GM18498 (cell line): ENCODE results near the gene KIF16B.
A peak's percentile ranks its signal among the peaks of the same experiment; 100 is the strongest.

Experiments
- ATAC-seq: cut with Tn5 transposase; IDR thresholded peaks from one replicate; pipeline ENCODE4 v1.9.1; 2021; ENCODE audit warnings: mild to moderate bottlenecking, moderate library complexity; ENCODE audit not compliant: unreplicated experiment

The KIF16B gene

DNA sequence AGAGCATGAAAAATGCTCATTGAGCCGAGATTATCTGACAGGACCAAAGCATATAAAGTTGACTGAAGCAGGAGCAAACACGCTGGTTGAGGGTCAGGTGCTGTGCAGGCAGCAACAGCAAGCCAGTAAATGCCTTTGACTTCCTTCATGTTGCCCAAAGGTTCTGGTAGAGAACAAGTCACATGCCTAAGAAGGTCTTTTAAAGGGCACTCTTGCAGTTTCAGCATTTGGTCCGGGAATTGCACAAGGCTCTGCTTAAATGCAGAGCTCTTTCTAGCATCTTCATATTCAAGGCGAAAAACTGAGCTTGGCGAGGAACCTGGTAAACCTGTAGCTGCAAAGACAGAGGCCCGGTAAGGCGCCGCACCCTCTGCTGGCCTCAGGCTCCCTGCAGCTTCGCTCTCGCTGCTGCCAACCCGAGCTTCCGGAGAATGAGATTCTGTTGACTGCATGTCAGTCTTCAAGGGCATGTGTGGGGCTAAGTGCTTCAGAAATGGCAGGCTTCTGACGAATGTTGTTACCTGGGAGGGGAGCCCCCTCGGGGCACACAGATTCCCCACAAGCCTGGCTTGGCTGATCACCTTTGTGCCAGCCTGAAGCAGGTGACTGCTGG is 205.2 kb downstream of the KIF16B start:
- ATAC-seq, result no peak

DNA sequence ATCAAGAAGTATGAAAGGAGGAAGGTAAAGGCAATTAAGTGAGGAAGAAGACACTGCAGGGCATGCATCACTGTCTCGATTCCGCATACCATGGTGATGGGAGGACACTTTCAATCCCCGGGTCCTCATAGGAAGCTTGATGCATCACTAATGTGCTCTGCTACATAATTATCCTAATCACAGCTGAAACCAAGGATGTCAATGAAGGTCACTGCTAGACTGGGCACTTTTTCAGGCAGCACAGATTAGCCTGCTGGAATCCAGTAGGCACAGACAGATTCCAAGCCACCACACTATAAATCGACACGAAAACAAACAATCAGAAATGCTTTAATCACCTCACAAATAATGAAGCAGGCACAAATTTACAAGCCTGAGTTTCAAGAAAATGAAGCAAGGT is 206.7 kb downstream of the KIF16B start:
- ATAC-seq, result no peak

GRCh38 chr20:16364320-16364687 is 208.9 kb downstream of the KIF16B start:
- ATAC-seq, result no peak

DNA sequence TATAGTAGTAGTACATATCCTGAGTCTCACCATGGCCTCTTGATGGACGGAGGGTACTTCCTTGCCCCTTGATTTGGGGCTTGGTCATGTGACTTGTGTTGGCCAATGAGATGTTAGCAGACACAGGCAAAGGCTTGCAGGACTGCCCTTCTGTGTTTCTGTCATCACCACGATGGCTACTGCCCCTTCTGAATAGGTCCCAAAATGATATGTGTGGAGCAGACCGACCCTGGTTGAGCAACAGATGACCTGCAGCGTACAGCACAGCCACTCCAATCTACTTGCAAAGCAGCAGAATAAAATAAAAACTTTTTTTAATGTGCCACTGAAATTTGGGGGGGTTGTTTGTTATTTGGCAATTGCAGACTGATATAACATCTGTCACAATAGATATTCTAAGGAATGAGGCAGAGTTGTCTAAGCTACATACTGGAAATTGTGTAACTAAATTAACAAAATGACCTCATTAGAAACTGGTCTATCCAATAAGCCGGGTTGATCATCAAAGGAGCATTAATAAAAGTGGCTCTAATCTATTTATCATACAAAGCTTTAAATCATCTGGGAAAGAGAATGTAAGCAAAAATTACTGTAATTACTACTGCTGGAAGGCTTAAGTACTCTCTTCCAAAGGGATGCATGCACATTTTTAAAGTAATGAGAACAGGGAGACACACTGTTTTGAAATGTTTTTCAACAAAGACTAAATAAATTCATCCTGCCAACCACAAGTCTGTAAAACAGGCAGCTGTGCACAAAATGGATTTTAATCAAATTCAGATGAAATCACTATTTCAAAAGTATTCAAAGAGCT is 209.5 kb downstream of the KIF16B start:
- no peak for ATAC-seq

DNA sequence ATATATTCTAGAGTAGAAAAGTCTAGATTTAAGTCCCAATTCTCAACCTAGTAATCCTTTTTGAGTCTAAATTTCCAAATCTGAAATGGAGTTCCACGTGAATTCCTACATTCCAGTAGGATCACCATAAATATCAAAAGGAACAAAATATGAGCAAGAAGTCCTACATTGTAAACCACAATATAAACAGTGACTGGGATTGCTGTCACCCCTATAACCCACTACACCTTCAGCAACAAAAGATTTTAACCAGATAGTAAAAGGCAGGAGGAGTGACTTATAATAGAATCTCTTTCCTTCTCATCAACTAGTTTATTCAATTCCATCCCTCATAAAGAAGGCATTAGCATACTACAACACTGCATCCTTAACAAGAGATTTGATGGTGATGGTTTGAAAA is 210.6 kb downstream of the KIF16B start:
- no peak for ATAC-seq

DNA sequence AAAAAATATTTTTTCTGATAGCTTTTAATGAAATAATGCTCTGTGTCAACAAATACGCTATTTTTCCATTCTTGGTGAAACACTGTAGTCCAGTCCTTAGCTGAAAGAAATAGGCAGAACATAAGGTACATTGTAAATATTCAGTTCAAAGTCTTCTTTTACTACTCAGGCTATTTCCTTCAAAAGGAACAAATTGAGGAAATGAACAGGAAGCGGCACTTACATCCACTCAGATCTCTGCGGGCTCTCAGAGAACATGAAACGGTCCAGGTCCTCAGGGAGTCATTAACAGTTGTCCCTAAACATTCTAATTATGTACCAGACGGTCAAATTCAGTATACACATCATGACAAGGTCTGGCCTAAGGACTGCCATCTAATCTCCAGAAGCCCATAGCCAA is 212.6 kb downstream of the KIF16B start:
- no peak for ATAC-seq

GRCh38 chr20:16353417-16353781 is 219.8 kb downstream of the KIF16B start:
- ATAC-seq, result no peak

DNA sequence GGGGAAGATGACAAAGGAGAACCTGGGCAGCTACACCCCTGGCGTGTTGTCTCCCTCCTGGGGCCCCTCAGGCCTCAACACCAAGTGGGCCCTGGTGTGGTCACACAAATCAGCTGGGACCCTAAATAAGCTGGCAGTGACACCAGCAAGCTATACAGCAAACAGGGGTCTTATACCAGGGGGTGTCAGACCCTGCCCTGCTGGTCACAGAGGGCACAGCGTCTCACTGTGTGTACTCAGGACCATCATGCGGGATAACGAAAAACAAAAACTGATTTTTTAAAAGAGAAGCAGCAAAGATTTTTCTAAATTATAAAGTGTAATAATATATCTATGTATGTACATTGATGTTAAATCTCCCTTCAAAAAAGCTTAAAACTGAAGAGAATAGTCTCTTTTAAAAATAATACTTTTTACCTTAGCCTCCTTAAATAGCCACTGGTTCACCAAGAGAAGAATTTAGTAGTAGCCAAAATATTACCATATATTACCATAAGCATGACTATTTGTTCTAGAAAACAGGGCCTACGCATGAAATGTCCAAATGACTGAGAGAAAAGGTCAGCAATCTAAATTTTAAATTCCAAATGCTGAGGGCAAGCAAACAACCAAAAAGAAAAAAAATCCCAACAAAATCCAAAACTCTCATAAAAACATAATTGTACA is 220.4 kb downstream of the KIF16B start:
- no peak for ATAC-seq

GRCh38 chr20:16352321-16352720 is 220.9 kb downstream of the KIF16B start:
- no peak for ATAC-seq

GRCh38 chr20:16351415-16351814 is 221.8 kb downstream of the KIF16B start:
- ATAC-seq, result no peak

DNA sequence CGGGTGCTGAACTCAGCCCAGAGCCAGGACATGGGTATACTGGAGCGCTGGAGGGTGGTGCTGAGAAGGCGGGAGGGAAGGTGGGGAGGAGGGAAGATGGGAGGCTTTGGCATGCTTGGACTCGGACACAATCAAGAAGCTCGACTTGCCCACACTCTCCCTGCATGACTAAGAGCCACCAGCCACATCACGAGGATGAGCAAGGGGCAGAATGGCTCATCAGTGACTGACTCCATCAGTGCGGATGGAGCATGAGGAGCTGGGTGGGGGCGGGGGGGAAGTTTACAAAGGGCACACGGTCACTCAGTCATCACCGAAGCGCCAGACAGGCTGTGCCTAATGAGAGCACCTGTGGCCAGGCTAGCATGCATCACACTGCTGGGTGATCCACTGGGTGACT is 222.8 kb downstream of the KIF16B start:
- ATAC-seq, result no peak

GRCh38 chr20:16349523-16350260 is 223.6 kb downstream of the KIF16B start:
- ATAC-seq, result no peak

DNA sequence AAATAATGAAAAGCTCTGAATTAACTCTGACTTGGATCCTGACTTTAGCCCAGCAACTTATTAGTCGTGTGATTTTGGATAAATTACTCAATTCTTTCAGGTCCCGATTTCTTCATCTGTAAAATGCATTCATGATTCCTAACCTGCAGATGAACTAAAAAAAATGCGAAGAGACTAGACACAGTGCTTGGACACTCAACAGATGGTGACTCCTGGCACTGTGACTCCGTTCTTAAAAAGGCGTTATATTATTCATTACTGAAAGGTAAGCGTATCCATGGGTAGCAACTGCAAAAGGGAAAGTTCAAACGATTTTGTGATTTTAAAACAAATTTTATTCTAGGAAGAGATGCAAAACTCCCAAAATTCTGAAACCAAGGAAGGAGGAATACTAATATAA is 226.3 kb downstream of the KIF16B start:
- no peak for ATAC-seq

DNA sequence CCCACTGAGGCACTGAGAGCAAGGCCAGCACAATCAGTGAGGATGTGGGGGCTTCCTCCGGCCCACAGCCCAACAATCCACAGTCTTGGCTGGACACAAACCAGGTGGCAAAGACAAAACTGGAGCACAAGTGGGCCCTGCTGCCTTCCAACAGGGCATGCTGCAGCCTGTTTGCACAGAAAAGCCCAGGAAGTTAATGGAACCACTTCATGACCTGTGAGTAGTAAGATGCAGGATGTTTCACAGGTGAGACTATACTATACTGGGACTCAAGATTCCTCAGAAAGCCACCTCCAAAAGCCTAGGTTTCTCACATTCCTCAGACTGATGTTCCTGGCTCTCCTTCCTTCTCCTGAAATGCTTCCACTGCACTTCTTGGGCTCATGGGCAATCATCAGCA is 235.5 kb downstream of the KIF16B start:
- no peak for ATAC-seq

DNA sequence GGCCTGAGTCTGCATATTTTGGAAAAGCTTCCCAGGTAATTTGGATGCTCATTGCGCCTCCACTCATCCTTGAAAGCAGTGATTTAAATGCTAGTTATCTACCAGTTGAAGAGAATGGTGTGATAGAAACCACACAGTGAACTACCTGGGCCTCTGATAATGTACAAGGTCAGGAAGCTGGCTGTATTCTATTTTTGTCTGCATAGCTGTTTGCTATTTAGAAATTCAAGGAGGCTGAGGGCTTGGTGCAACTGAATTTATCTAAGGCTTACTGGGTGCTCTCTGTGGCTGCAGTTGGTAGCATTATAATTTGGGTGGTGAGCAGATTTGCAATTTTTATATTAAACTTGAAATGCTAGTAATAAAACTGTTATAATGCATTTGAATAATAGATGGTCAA is 245.6 kb downstream of the KIF16B start:
- ATAC-seq, result no peak

- no peak for ATAC-seq
Observed at GRCh38 chr20:16321291-16321690, 252.0 kb downstream of the KIF16B start.

GRCh38 chr20:16317445-16318362 is 255.5 kb downstream of the KIF16B start:
- peak; percentile 45 for ATAC-seq

GRCh38 chr20:16316513-16316912 is 256.7 kb downstream of the KIF16B start:
- no peak for ATAC-seq

DNA sequence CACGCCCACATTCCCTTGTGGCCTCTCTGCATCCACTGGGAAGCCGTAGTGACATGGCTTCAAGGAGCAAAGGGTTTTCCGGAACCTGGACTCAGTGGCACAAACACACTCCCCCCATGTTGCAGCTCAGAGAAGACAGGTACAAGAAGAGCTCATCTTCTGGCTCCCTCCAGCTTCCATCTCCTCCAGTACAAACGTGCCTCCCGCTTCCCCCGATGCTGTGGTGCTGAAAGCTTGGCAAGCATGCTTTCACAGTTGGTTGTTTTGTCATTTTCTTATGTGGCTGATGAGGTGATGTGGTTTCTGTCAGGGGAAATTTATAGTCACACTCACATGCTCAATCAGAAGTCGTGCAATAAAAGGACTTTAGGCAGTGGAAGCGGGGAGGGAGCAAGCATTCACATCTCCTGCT is 258.5 kb downstream of the KIF16B start:
- no peak for ATAC-seq

- ATAC-seq, result peak; percentile 65
Observed at GRCh38 chr20:16314320-16314719, 258.9 kb downstream of the KIF16B start.
